Tibial nerve (tissue), 3 donors: ENCODE results near the gene TPRG1L.

Experiments used
- POLR2A ChIP-seq, 2 donors: fragments of 450-650 bp; IDR thresholded peaks; one replicate each; pipeline ENCODE4 v1.6.1; 2017; ENCODE audit warnings: antibody characterized with exemption in 2 of 2, mild to moderate bottlenecking in 2 of 2, moderate library complexity in 2 of 2
- TF ChIP-seq, protein P1 (sequence below), 5 experiments: fragments of 200-600 bp in 3 of 5; fragments of 450-650 bp in 2 of 5; sonication (generic) in 3 of 5; IDR thresholded peaks; one replicate each; pipeline ENCODE4 v1.5.1; 2016 to 2019; ENCODE audit warnings: antibody characterized with exemption in 5 of 5, mild to moderate bottlenecking in 3 of 5, moderate library complexity in 2 of 5

DNA sequence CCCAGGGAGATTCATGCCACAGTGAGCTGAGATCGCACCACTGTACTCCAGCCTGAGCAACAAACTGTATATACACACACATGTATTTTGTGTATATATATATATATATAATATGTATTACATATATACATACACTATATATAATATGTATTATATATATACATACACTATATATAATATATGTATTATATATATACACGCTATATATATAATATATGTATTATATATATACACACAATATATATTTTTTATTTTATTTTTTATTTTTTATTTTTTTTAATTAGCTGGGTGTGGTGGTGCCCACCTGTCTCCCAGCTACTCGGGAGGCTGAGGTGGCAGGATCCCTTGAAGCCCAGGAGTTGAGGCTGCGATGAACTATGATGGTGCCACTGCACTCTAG lies 36.8 kb downstream of the TPRG1L start:
- TF ChIP-seq, protein P1, sequence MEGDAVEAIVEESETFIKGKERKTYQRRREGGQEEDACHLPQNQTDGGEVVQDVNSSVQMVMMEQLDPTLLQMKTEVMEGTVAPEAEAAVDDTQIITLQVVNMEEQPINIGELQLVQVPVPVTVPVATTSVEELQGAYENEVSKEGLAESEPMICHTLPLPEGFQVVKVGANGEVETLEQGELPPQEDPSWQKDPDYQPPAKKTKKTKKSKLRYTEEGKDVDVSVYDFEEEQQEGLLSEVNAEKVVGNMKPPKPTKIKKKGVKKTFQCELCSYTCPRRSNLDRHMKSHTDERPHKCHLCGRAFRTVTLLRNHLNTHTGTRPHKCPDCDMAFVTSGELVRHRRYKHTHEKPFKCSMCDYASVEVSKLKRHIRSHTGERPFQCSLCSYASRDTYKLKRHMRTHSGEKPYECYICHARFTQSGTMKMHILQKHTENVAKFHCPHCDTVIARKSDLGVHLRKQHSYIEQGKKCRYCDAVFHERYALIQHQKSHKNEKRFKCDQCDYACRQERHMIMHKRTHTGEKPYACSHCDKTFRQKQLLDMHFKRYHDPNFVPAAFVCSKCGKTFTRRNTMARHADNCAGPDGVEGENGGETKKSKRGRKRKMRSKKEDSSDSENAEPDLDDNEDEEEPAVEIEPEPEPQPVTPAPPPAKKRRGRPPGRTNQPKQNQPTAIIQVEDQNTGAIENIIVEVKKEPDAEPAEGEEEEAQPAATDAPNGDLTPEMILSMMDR (IDR thresholded peaks at IDR 0.05): no peak
- no peak for TF ChIP-seq POLR2A (IDR thresholded peaks at IDR 0.05)
